ENCODE results near the gene SAMD5.

- no peak for TF ChIP-seq ARID3B (CRISPR knock-in tag; IDR thresholded peaks at IDR 0.05; ENCODE audit: borderline replicate concordance)
- TF ChIP-seq TCF7L2 (IDR thresholded peaks at IDR 0.05; ENCODE audit: low read depth, low read length), result no peak
- no peak for TF ChIP-seq ZNF347 (CRISPR knock-in tag; IDR thresholded peaks at IDR 0.05; ENCODE audit: low read depth)
- no peak for TF ChIP-seq EP300 (IDR thresholded peaks at IDR 0.05; ENCODE audit: low read length)
- no peak for TF ChIP-seq RHOXF2B (CRISPR knock-in tag; conservative IDR thresholded peaks at IDR 0.05)
- no peak for TF ChIP-seq CTCF (IDR thresholded peaks at IDR 0.05 in 2 of 3, conservative IDR thresholded peaks at IDR 0.05 in 1 of 3; ENCODE audit: insufficient read depth in 2 of 3, low read depth in 1 of 3, low read length in 3 of 3)
- no peak for TF ChIP-seq SREBF1 (IDR thresholded peaks at IDR 0.05; ENCODE audit: borderline replicate concordance, low read depth, low read length)
- no peak for TF ChIP-seq POLR2G (IDR thresholded peaks at IDR 0.05; ENCODE audit: low read depth, low read length)
- no peak for TF ChIP-seq BRCA1 (IDR thresholded peaks at IDR 0.05)
- no peak for TF ChIP-seq BRCA1 (CRISPR knock-in tag; IDR thresholded peaks at IDR 0.05)
- no peak for TF ChIP-seq ELK1 (CRISPR knock-in tag; IDR thresholded peaks at IDR 0.05)
- TF ChIP-seq TRIM24 (IDR thresholded peaks at IDR 0.05), result no peak
These were observed 106.0 kb downstream of the SAMD5 start for GRCh38 chr6:147614501-147614900.

All from K562 (cell line).